ENCODE data around the gene HRCT1.

GRCh38 chr9:35928591-35929452, 22.8 kb downstream of the HRCT1 start:
- TF ChIP-seq POLR2A (IDR thresholded peaks at IDR 0.05) (no peak), CTCF (IDR thresholded peaks at IDR 0.05) (no peak)

Measured in uterus (tissue), 2 donors.